Stimulated activated CD4-positive, alpha-beta T cell treated with anti-CD3 and anti-CD28 coated beads, TNF-alpha, amount 100 ng/mL, for 1 hour (primary cell): Measurements from ENCODE around the gene SMG6.
A peak's percentile ranks its signal among the peaks of the same experiment; 100 is the strongest.

Experiments
- DNase-seq, 3 donors: peaks; one replicate each; pipeline ENCODE4 v3.0.0-alpha.2; 2020; ENCODE audit warnings: low read depth in 3 of 3, low spot score in 1 of 3

The SMG6 gene

GRCh38 chr17:2084036-2084765, 219.4 kb downstream of the SMG6 start:
- DNase-seq = no peak

GRCh38 chr17:2083613-2084035, 220.0 kb downstream of the SMG6 start:
- DNase-seq = no peak

DNA sequence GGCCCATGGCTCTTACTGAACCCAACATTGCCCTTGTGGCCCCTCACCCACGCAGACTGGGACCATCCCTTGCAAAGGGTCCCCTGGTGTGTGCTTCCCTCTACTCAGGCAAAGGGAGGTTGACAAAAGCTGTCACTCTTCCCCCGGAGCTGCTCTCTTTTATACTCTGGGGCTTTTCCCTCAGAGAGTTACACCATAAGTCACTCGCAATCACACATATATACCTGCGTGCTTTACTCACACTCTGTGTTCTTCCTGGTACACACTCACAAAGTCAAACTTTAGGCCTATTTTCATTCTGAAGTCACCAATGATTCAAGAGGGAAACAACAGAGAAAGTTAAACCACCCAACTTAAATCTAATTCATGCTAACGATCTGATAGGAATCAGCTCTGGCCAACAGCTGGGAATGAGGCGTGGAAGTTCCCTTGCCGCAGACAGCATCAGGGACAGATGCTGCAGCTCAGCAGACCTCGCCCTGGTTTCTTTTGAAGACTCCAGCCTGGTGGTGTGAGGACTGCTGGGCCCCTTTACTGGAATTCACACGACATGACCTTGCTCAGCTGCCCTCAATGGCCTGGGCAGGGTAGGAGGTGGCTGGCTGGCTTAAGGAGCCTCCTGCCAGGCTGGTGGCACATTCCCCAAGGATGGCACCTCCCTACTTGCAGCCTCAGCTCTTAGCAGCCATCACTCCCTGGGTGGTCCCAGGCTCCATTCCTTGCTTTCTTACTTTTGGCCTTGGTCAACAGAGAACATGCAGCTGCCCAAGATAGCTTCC, 221.4 kb downstream of the SMG6 start:
- no peak for DNase-seq

GRCh38 chr17:2081564-2081963, 222.0 kb downstream of the SMG6 start:
- DNase-seq = no peak

DNA sequence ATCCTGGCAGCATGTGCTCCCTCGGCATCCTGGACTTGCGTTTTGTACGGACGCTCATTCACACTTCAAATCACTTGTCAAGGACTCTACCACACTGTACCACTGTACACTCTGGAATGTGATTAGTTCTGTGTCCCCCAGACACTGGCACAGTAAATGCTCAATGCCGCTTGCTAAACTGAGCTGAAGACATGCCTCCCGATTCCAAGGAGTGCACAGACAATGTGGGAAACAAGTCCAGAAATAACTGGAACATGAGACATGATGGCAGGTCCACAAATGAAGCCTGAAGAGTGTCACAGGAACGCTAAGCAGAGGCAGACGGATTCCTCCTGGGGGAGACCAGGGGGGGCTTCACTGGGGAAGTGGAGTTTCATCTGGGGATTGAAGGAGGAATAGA, 226.5 kb downstream of the SMG6 start:
- DNase-seq = no peak

DNA sequence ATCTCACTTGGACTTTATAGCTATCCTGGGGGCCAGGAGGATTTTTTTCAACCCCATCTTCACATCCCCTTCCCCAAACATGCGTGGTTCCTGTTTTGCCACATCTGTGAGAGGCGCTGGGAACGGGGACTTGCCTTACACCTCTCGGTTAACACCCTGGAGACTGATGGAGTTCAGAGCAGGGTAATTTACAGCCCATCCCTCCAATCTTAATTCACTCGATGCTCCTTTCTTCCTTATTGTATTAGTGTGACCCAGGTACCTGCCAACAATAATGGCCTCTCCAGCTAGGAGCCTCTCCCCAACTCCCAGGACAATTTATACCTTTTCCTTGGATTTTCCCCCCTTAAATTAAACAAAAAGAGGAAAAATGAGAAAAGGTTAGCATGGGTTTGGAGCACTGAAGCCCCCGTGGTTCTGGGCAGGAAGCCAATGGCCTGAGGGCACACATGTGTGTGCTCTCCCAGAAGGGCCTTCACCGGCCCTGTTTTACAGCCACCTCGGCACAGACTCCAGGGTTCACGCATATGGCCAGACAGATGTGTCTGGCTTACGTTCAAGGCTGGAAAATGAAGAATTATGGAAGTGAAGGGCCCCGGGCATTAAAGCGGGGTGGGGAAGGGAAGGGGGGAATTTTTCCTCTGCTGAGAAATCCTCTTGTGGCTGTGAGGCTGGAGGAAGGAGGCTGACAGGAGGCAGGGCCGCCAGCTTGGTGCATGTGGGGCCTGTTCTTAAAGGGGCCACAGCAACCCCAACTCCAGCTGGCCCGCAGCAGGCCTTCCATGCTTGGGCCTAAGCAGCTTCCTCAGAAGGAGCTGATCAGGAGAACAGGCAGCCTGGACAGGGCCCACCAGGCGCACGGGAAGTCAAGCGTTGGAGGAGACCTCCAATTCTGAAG, 227.2 kb downstream of the SMG6 start:
- no peak for DNase-seq

- no peak for DNase-seq
Measured at GRCh38 chr17:2075336-2076086, 228.1 kb downstream of the SMG6 start.

DNA sequence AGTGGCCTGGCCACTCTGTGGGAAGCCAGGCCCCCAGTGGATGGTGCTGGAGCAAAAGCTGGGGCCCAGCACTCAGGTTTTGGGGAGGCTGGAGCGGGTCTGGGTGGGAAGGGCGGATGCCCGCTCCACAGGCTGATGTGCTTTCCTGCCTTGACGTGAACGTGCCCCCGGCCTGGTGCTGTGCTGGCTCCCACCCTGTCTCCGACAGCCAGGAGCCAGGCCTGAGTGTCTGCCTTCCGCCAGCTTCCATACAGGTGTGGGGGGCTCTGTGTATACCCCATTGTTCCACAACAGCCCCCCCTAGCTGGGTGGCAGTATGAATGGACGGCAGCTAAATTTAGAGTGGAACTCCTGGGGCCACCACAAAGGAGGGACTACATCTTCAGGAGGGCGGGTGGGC, 228.7 kb downstream of the SMG6 start:
- DNase-seq = no peak

DNA sequence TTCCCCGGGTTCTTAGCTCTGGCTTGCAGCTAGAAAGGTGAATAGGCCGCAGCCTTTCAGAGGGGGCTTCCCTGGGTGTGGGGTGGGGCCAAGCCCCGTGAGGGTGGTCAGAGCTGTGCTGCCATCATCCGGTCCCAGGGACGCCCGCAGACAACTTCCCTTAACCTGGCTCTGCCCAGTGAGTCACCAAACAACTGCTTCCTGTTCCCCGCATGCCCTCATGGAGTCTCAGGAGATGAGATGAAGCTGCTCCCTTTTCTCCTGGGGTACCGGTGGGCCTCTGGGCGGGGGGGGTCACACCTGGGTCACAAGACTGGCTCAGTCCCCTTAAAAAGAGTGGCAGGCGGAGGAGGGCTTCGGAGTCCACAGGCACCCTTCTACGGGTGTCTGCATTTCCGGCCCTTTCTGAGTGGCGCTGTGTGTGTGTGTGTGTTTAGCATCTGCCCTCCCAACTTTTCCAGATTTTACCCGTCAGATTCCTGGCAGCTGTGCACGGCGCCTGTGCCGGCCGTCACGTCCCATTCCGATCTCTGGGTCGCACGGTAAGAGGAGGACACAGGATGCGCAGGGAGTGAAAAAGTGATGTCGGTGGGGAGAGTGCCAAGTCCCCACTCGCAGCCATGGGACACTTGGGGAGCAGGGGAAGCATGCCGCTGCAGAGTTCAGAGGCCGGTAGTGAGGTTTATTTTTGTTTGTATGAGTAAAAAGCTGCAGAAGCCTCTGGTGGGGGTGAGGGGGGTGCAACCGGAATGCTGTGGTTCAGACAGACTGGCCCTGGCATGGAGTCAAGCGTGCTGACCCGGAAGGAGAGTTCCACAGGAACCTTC, 231.9 kb downstream of the SMG6 start:
- DNase-seq = no peak

GRCh38 chr17:2071024-2071385, 232.6 kb downstream of the SMG6 start:
- no peak for DNase-seq

GRCh38 chr17:2070241-2071023, 233.2 kb downstream of the SMG6 start:
- DNase-seq = no peak

- DNase-seq = no peak
Measured at GRCh38 chr17:2068519-2069051, 235.0 kb downstream of the SMG6 start.

GRCh38 chr17:2068031-2068518, 235.5 kb downstream of the SMG6 start:
- DNase-seq = no peak

DNA sequence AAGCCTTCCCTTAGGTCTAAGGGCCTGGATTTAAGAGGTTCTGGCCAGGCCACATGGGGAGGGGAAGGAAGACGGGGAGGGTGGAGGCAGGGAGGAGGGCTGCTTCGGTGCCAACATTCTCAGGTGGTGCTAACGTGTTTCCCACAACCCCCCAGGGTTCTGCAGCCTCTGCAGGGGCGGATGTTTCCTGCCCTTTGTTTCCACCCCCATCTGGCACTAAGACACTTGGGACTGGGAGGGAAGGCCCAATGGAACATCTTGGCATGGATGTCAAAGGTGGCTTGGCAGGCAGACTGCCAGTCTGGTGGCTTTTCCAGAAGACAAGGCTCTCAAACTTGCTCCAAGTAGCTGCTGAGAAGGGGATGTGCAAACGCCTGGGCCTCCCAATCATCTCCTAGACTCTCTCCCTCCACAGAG, 236.0 kb downstream of the SMG6 start:
- no peak for DNase-seq

DNA sequence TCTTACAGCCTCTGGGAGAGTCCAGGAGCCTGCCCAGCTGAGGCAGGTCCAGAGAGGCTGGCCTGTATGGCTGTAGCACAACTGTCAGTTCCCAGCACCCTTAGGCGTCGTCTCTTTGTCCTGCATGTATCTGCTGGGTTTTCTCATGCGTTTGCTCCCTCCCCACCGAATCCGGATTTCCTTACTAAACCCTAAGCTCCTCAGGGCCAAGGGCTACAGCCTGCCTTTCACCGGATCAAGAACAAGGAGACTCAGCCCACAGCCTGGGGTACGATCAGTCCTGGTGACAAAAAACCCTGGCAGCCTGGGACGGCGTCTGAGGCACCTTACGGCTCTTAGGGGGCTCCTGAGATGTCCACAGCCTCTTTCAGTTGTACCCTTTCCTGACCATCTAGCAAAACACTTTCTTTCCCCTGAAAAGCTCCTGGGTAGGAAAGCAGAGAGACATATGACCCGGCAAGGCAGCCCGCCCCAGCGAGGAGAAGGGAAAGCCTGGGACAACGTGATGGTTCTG, 236.5 kb downstream of the SMG6 start:
- no peak for DNase-seq

- no peak for DNase-seq
Measured at GRCh38 chr17:2065949-2066400, 237.6 kb downstream of the SMG6 start.

- DNase-seq = peak in 1 of 3 donors; percentile 50
Measured at GRCh38 chr17:2064980-2065785, 238.4 kb downstream of the SMG6 start.

DNA sequence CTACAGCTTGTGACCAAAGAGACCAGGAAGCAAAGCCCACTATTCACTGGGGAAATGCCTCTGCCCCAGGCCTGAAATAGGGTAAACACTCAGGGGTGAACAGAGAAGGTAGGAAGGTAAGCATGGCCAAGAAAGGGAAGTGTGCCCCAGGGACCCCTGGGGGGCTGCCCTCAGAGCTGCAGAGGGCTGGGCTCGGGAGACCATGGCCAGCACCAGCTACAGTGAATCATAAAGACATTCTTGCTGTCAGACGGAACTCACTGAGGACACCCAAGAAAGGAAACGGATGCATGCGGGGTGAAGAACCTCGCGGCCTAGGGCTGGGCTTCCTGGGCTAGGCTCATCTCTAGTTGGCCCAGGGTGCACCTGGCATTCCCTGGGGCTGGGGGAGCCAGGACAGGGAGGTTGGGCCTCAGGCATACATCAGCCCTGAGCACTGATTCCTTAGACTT, 239.0 kb downstream of the SMG6 start:
- no peak for DNase-seq
